Raji (cell line): ENCODE results near the gene NMNAT1.

Experiments used
- POLR2A ChIP-seq: IDR thresholded peaks from 2 replicates; pipeline ENCODE4 v1.6.1; 2011; ENCODE audit warnings: low read depth, low read length, control low read depth; ENCODE audit not compliant: insufficient read depth

NMNAT1 gene

DNA sequence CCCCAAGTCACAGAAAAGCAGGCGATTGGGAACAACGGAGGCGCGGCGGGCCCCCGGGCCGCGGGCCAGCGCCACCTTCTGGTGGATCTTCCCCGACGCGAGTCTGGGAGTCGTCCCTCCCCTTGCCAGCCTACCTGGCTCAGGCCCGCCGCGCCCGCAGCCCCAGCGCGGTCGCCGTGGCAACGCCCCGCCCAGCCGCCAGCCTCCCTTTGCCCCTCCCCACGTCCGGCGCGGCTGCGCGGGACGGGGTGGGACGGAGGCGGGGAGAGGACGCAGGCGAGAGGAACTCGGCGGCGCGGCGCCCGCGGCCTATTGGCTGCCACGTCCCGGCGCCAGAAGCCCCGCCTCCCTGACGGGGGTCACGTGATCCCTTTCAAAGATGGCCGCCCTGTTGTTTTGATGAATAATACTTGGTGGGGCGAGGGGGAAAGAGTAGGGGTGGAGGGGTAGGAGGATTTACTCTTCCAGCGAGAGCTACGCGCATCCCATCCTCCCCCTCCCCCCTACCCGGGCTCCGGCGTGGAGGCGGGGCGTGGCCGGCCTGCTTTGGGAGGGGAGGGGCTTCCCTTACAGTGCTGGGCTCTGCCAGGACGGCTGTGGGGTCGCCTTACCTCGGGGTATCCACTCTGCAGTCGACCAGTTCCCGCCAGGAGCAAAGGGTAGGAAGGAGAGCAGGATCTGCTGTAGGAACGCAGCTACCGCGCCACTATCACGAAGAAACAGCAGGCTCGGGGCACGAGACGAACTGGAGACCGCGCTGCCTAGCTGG lies 89.5 kb downstream of the NMNAT1 start, which contains the start of gene UBE4B:
UBE4B (plus strand) TSS at position 369 of the 769 bp plus-strand sequence. CDS start 713 bp downstream, outside the sequence.
- peak; percentile 79 for TF ChIP-seq POLR2A

GRCh38 chr1:10033359-10033845 lies 90.1 kb downstream of the NMNAT1 start:
- no peak for TF ChIP-seq POLR2A
